Measurements from ENCODE around the gene NR5A2. TPM values are rescaled to one million over a fixed set of nuclear protein-coding genes. Genes with fewer than 3 reads are reported as not detected.

Gene NR5A2
- total RNA-seq, 1 experiment from 2014 or later: 4.7 TPM

DNA sequence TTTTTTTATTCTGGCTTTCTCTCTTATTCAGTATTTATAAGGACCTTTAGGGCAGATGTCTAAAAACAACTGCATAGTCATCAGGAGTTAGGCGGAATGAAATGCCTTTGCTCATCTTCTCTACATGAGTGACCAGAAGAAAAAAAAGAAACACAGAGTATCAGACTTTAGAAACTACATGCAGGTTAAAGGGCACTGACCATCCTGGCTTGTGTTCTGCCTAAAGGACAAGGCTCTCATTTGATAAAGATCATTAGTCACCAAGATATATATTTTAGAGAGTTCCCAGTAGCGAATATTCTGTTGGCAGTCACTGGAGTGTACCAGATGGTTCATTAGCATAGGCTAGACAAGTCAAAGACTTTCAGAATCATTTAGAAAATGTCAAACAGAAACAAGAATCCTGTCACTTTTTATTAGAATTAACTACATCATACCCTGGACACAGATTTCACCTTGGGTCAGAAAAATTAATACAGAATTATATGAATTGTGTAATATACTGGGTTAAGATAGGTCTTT lies 145.6 kb downstream of the NR5A2 start:
- H3K79me1 ChIP-seq (ENCODE audit: insufficient read depth, low read depth, low read length, poor library complexity, severe bottlenecking): no peaks in the 10 kb centered on the region
- H3K9ac ChIP-seq (ENCODE audit: extremely low read depth, insufficient read length, low read length): no peak overlapping the region
- TF ChIP-seq, protein P1, sequence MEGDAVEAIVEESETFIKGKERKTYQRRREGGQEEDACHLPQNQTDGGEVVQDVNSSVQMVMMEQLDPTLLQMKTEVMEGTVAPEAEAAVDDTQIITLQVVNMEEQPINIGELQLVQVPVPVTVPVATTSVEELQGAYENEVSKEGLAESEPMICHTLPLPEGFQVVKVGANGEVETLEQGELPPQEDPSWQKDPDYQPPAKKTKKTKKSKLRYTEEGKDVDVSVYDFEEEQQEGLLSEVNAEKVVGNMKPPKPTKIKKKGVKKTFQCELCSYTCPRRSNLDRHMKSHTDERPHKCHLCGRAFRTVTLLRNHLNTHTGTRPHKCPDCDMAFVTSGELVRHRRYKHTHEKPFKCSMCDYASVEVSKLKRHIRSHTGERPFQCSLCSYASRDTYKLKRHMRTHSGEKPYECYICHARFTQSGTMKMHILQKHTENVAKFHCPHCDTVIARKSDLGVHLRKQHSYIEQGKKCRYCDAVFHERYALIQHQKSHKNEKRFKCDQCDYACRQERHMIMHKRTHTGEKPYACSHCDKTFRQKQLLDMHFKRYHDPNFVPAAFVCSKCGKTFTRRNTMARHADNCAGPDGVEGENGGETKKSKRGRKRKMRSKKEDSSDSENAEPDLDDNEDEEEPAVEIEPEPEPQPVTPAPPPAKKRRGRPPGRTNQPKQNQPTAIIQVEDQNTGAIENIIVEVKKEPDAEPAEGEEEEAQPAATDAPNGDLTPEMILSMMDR (conservative IDR thresholded peaks at IDR 0.05): no peak
- H4K8ac ChIP-seq (replicated peaks; ENCODE audit: insufficient read length, low read depth, low read length): no peak overlapping the region
- no peaks in the 10 kb centered on the region for H3K27me3 Mint-ChIP-seq (ENCODE audit: low read depth)
- H3K27ac ChIP-seq (ENCODE audit: insufficient read length, low read depth, low read length): no peak overlapping the region
- H4K5ac ChIP-seq (ENCODE audit: insufficient read length, low read depth, low read length): no peak overlapping the region
- H3T11ph ChIP-seq (ENCODE audit: low read length): no peak overlapping the region
- no peaks in the 10 kb centered on the region for H4K20me1 ChIP-seq (ENCODE audit: control insufficient read depth, insufficient read depth, insufficient read length)
- no peak overlapping the region for H4K91ac ChIP-seq (ENCODE audit: insufficient read length, low read depth, low read length)
- no peak overlapping the region for H3K23ac ChIP-seq (ENCODE audit: insufficient read length, low read depth, low read length)
- H3K9me3 ChIP-seq (ENCODE audit: control insufficient read depth, low read depth, low read length): no peaks in the 10 kb centered on the region
- no peak overlapping the region for H2BK5ac ChIP-seq (ENCODE audit: insufficient read length, low read length)
- no peaks in the 10 kb centered on the region for H3K79me2 ChIP-seq (ENCODE audit: insufficient read depth, low read length)
- no peaks in the 10 kb centered on the region for H3K36me3 Mint-ChIP-seq (ENCODE audit: insufficient read depth in 1 of 3, low read depth in 3 of 3)
- H3K18ac ChIP-seq (ENCODE audit: insufficient read length, low read depth, low read length): no peak overlapping the region
- no peaks in the 10 kb centered on the region for H3K27me3 ChIP-seq (ENCODE audit: insufficient read depth, low read length)
- H3K4me1 ChIP-seq (ENCODE audit: insufficient read depth, low read length): no peaks in the 10 kb centered on the region
- H3K56ac ChIP-seq (ENCODE audit: insufficient read length, low read depth, low read length): no peak overlapping the region
- H2AFZ ChIP-seq (ENCODE audit: low read length): no peak overlapping the region
- no CpG with 5 or more reads among the region's 2 CpGs for WGBS (ENCODE audit: extremely low coverage, insufficient read length, low lambda C conversion rate)
- no peaks in the 10 kb centered on the region for H3K23me2 ChIP-seq (ENCODE audit: insufficient read length, low read depth, low read length, poor library complexity, severe bottlenecking)
- peaks cover 12% of the 10 kb centered on the region in 2 experiments for H3K4me1 Mint-ChIP-seq
- H3K4me2 ChIP-seq (ENCODE audit: insufficient read depth, insufficient read length, low read length): no peak overlapping the region
- no peak overlapping the region for H2AK5ac ChIP-seq (ENCODE audit: insufficient read length, low read length)
- H2BK20ac ChIP-seq (ENCODE audit: low read depth, low read length, poor library complexity, severe bottlenecking): no peak overlapping the region
- H3K4ac ChIP-seq (ENCODE audit: low read depth, low read length): no peak overlapping the region
- DNase-seq: no peak
- H3K27ac Mint-ChIP-seq: 0 out of 7 replicates have a peak overlapping the region, but pooled peaks of 1 of the 3 experiments have one; percentile 10
- no peak overlapping the region for H3K14ac ChIP-seq (ENCODE audit: insufficient read depth, low read length)
- no peak overlapping the region for H3K4me3 Mint-ChIP-seq
- H3K9me3 Mint-ChIP-seq: no peaks in the 10 kb centered on the region
- no peak overlapping the region for H2BK120ac ChIP-seq (ENCODE audit: low read depth, low read length, poor library complexity, severe bottlenecking)
- H2BK12ac ChIP-seq (ENCODE audit: insufficient read length, low read depth, low read length): no peak overlapping the region
- H2BK15ac ChIP-seq (ENCODE audit: low read depth, low read length): no peak overlapping the region

Measured in H9 (cell line).